DMS53 (cell line): ENCODE data around the gene TKTL1.
"Not testable (repeated sequence)": the region's sequence is repeated elsewhere in the genome, so short reads cannot be mapped to it uniquely, and the experiment has no call there.

Source experiments
- DNase-seq: peaks from one replicate; lab custom pipeline; 2025; lab: John Stamatoyannopoulos, UW

TKTL1 gene, protein sequence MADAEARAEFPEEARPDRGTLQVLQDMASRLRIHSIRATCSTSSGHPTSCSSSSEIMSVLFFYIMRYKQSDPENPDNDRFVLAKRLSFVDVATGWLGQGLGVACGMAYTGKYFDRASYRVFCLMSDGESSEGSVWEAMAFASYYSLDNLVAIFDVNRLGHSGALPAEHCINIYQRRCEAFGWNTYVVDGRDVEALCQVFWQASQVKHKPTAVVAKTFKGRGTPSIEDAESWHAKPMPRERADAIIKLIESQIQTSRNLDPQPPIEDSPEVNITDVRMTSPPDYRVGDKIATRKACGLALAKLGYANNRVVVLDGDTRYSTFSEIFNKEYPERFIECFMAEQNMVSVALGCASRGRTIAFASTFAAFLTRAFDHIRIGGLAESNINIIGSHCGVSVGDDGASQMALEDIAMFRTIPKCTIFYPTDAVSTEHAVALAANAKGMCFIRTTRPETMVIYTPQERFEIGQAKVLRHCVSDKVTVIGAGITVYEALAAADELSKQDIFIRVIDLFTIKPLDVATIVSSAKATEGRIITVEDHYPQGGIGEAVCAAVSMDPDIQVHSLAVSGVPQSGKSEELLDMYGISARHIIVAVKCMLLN

GRCh38 chrX:154295664-154296310 is at the start of gene TKTL1:
TSS of gene TKTL1 (plus strand) at chrX:154295795. CDS start at chrX:154295860, 65 bp downstream.
- no peak for DNase-seq

GRCh38 chrX:154247377-154248045 is 48.1 kb upstream of the TKTL1 start:
- not testable (repeated sequence) for DNase-seq

GRCh38 chrX:154248076-154248475 is 47.5 kb upstream of the TKTL1 start:
- DNase-seq = not testable (repeated sequence)

DNA sequence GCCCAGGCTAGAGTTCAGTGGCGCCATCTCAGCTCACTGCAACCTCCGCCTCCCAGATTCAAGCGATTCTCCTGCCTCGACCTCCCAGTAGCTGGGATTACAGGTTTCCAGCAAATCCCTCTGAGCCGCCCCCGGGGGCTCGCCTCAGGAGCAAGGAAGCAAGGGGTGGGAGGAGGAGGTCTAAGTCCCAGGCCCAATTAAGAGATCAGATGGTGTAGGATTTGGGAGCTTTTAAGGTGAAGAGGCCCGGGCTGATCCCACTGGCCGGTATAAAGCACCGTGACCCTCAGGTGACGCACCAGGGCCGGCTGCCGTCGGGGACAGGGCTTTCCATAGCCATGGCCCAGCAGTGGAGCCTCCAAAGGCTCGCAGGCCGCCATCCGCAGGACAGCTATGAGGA is 38.3 kb upstream of the TKTL1 start, which contains the start of gene OPN1MW3:
Gene OPN1MW3, plus strand, starts transcription at position 301 of the 400 bp plus-strand sequence. Its CDS starts 38 bp downstream, at position 339.
- not testable (repeated sequence) for DNase-seq

GRCh38 chrX:154258711-154259110 is 36.9 kb upstream of the TKTL1 start:
- DNase-seq = not testable (repeated sequence)

GRCh38 chrX:154263072-154263471 is 32.5 kb upstream of the TKTL1 start:
- not testable (repeated sequence) for DNase-seq

GRCh38 chrX:154269245-154269644 is 26.4 kb upstream of the TKTL1 start:
- not testable (repeated sequence) for DNase-seq

DNA sequence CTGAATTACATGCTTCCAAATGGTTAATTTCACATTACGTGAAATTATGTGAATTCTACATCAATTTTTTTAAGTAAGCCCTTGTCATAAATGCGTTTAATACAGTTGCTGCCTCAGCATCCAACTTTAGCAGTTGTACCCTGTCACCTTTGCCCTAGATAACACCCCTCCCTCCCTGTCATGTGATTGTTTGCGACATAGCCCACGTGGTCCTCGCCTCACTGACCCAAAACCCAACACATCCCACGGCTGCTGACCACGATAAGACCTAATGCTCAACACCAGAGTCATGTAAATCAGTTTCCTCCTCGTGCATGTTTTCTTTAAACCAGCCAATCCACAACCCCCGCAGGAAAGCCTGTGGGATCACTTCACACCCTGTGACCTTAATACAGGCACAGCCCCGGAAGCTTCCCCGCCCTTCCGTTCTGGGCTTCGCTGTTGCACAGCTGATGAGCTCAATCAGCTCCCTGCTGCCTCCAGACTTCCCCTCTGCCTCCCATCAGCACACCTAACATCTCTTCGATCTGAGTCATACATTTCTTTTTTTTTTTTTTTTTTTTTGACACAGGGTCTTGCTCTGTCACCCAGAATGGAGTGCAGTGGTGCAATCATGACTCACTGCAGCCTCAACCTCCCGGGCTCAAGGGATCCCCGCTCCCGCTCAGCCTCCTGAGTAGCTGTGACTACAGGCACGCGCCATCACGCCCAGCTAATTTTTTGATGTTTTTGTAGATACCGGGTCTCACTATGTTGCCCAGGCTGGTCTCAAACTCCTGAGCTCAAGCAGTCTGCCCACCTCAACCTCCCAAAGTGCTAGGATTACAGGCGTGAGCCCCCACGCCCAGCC is 10.9 kb upstream of the TKTL1 start:
- not testable (repeated sequence) for DNase-seq

DNA sequence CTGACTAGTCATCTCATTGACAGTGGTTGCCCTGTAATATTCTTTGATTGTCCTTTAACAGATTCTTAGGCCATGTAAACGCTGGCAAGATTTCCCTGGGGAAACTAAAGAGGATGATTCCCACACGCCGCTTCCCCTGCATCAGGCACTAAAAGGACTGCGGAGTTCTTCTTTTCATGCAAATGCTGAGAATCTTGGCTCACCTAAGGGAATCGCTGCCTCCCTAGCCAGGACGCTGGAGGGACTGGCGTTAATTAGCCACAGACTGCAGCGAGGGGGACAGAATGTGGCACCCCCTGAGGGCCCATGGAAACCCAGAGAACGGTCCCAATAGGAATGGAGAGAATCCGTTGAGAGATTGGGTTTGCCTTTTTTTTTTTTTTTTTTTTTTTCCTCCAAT is 9.2 kb upstream of the TKTL1 start:
- DNase-seq = not testable (repeated sequence)

DNA sequence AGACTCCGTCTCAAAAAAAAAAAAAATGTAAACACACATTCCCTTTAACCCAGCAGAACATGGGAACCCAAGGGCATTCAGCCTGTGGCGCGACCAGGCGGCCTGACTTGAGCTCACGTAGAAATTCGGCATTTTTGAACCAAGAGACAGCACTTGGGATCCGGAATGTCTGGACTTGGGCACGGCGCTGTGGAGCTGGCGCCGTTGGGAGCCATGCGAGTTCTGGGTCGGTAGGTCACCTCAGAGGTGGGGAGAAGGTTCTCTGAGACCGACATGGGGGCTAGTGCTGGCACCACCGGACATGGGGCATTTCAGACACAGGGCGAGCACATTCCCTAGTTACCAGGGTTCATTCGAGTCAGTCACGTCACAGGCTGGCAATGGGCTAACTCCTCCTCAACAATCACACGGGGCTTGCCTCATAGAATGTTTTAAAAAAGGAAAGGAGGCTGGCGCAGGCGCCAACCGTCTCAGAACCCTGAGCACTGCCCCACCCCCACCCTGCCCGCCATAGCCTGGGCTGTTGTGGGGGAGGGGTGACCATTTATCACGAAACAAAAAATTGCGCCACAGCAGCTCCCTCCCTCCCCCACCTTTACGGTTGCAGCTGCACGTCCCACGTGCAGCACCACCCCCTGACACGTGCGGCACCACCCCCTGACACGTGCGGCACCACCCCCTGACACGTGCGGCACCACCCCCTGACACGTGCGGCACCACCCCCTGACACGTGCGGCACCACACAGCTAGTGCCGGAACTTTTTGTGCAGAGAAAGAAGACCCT is 612 bp upstream of the TKTL1 start, which contains the start of gene TEX28:
Gene TEX28, minus strand, starts transcription at position 334 of the 784 bp plus-strand sequence. CDS start 3,007 bp downstream, outside the sequence.
- no peak for DNase-seq

- DNase-seq = no peak
These were observed 1.1 kb downstream of the TKTL1 start for GRCh38 chrX:154296731-154297130.

DNA sequence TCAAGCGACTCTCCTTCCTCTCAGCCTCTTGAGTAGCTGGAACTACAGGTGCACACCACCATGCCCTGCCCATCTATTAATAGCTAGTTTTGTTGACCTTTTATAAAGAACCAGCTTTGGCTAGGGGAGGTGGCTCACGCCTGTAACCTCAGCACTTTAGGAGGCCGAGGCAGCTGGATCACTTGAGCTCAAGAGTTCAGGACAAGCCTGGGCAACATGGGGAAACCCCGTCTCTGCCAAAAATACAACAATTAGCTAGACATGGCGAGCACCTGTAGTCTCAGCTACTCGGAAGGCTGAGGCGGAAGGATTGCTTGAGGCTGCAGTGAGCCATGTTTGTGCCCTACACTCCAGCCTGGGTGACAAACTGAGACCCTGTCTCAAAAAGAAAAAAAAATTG is 2.7 kb downstream of the TKTL1 start:
- peak; percentile 17 for DNase-seq

- DNase-seq = no peak
These were observed 5.2 kb downstream of the TKTL1 start for GRCh38 chrX:154300816-154301215.

GRCh38 chrX:154302998-154303397 is 7.4 kb downstream of the TKTL1 start:
- DNase-seq = not testable (repeated sequence)

DNA sequence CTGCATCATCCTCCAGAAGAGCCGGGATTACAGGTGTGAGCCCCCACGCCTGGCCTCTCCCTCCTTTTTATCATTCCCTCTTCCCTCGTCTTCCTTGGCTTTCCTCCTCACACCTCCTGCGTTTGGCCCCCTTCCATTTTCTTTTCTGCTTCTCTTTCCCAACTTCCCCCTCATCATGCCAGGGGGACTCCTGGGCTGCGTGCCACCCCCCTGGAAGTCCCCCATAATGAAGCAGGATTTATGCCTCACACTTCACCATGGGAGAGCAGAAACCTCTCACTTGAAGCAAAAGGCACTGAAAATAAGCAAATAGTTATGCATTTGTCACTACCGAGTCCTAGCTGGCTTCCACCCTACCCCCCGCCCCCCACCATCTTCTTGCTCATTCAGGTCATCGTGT is 7.9 kb downstream of the TKTL1 start:
- no peak for DNase-seq

DNA sequence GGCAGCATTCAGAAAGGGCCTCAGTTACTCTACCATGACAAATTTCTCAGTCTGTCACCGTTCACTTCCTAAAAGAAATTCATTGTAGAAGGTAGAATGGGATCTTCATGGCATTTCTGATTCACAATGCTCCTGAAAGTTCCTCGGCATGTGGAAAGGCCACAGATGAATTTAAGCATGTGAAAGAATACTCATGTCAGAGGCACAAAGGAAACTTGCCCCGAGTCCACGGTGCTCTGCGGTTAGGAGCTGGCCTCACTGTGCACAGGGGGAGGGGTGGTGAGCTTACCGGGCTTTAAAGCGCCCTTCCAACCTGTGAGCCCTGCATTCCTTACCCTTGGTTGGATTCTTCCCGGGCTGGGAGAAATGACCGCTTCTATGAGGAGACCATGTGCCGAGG is 9.3 kb downstream of the TKTL1 start:
- DNase-seq = no peak

DNA sequence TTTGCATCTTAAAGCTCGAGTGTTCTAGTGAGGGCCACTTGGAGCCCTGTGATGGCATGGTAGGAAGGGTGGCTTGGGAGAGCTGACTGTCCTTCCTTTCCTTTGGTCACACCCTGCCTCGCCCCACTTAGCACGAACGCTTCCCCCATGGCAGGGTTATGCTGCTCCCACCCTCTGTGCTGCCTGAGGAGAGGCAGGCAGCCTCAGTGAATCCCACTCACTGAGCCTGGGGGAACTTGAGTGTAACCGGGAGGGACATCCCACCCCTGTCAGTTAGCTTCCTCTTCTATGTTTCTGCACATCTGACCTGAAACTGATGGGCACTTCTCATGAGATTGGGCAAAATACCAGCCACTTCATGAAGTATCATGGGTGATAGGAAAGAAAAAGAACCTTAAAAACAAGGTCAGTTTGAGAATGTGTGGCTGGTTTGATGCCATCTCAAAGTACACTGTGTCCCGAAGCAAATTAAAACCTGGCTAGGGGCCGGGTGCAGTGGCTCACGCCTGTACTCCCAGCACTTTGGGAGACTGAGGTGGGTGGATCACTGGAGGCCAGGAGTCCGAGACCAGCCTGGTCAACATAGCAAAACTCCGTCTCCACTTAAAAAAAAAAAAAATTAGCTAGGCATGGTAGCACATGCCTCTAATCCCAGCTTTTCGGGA is 10.1 kb downstream of the TKTL1 start:
- no peak for DNase-seq

- DNase-seq = no peak
These were observed 11.6 kb downstream of the TKTL1 start for GRCh38 chrX:154307202-154307601.

DNA sequence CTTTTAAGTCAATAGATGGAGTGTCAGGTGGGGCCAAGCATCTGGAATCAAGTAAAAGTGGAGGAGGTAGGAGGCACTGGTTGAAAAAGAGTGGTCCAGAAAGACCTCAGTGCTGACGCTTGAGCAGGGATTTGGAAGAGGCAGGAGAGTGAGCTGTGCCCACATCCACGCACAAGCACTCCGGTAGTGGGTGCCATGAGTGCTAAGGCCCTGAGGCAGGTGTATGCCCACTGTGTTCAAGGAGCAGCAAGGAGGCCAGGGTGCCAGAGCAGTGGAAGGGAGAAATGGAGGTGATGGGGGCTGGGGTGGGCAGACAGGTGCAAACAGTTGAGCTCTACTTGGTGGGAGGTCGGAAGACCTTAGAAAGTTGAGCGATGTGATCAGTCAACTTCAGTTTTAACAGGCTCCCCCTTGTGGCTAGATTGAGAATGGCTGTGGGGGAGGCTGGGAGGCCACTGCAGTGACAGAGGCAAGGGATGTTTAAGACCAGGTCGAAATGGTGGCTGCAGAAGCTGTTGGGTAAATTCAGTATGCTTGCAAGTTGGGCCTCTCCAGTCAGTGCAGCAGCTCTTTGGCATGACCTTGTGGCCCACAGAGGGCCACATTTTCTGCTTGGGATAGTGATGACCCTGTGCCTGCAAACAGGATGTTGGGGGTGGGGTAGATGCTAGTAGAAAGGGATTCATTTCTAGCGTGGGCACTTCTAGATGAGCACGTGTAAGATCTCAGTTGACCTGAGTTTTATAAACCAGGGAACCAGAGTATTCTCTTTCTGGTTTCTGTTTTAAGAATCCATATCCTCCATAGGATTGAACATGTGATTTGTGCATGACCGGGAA is 12.7 kb downstream of the TKTL1 start:
- peak; percentile 62 for DNase-seq
